Loucy (cell line): ENCODE data around the gene ALDH3A1.

Source experiments
- EZH2phosphoT487 ChIP-seq: fragments of 200-600 bp; IDR thresholded peaks from 2 replicates; pipeline ENCODE4 v1.6.1; 2018; ENCODE audit warnings: antibody characterized with exemption, mild to moderate bottlenecking, moderate library complexity, borderline replicate concordance
- TF ChIP-seq, protein P1 (sequence below): fragments of 200-600 bp; sonication (generic); conservative IDR thresholded peaks from 2 replicates; pipeline ENCODE4 v1.5.1; 2014; ENCODE audit warnings: mild to moderate bottlenecking, antibody characterized with exemption, low read length

DNA sequence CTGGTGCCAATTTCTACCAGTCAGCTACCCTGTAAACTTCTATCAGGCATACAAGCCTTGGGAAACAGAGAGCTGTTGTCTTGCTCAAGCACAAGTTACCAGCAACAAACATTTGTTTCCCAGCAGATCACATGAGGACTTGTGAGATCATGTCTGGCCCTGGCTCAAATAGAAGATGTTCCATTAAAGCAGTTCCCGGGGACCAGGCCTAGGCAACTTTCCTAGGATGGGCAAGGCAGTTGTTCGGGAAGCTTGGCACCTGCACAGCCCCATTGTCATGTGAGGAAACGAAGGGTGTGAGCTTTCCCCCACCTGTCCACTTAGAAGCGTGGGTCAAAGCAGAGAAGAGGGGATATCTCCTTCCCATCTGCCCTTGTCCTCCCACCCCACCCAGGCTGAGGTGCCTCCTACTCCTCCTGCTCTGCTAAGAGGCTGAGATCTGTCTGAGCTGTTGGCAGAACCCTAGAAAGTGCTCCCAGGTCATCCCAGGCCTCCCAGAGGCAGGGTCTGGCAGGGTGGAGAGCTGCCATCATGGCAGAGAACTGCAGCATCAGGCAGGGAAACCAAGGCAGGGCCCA, 20.5 kb downstream of the ALDH3A1 start:
- TF ChIP-seq, protein P1, sequence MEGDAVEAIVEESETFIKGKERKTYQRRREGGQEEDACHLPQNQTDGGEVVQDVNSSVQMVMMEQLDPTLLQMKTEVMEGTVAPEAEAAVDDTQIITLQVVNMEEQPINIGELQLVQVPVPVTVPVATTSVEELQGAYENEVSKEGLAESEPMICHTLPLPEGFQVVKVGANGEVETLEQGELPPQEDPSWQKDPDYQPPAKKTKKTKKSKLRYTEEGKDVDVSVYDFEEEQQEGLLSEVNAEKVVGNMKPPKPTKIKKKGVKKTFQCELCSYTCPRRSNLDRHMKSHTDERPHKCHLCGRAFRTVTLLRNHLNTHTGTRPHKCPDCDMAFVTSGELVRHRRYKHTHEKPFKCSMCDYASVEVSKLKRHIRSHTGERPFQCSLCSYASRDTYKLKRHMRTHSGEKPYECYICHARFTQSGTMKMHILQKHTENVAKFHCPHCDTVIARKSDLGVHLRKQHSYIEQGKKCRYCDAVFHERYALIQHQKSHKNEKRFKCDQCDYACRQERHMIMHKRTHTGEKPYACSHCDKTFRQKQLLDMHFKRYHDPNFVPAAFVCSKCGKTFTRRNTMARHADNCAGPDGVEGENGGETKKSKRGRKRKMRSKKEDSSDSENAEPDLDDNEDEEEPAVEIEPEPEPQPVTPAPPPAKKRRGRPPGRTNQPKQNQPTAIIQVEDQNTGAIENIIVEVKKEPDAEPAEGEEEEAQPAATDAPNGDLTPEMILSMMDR: no peak
- TF ChIP-seq EZH2phosphoT487: no peak
